ENCODE data around the gene NXNL1.

NXNL1 gene

GRCh38 chr19:17466487-17466850 lies 5.7 kb upstream of the NXNL1 start:
- H3K4me3 ChIP-seq (ENCODE audit: low read depth, low read length), result no peak overlapping the region
- no peak for TF ChIP-seq CTCF (IDR thresholded peaks at IDR 0.05; ENCODE audit: borderline replicate concordance, insufficient read depth, low read depth, low read length)

GRCh38 chr19:17458970-17459369 lies 1.8 kb downstream of the NXNL1 start:
- no peak for TF ChIP-seq CTCF (IDR thresholded peaks at IDR 0.05; ENCODE audit: borderline replicate concordance, insufficient read depth, low read depth, low read length)
- no peak overlapping the region for H3K4me3 ChIP-seq (ENCODE audit: low read depth, low read length)

- H3K4me3 ChIP-seq (ENCODE audit: low read depth, low read length), result no peak overlapping the region
- no peak for TF ChIP-seq CTCF (IDR thresholded peaks at IDR 0.05; ENCODE audit: borderline replicate concordance, insufficient read depth, low read depth, low read length)
Measured at GRCh38 chr19:17457616-17458015, 3.1 kb downstream of the NXNL1 start.

- no peak overlapping the region for H3K4me3 ChIP-seq (ENCODE audit: low read depth, low read length)
- no peak for TF ChIP-seq CTCF (IDR thresholded peaks at IDR 0.05; ENCODE audit: borderline replicate concordance, insufficient read depth, low read depth, low read length)
Measured at GRCh38 chr19:17456127-17456526, 4.6 kb downstream of the NXNL1 start.

- no peak for TF ChIP-seq CTCF (IDR thresholded peaks at IDR 0.05; ENCODE audit: borderline replicate concordance, insufficient read depth, low read depth, low read length)
- H3K4me3 ChIP-seq (ENCODE audit: low read depth, low read length), result no peak overlapping the region
Measured at GRCh38 chr19:17455308-17456123, 5.2 kb downstream of the NXNL1 start.

GRCh38 chr19:17454576-17455071 lies 6.1 kb downstream of the NXNL1 start:
- no peak overlapping the region for H3K4me3 ChIP-seq (ENCODE audit: low read depth, low read length)
- no peak for TF ChIP-seq CTCF (IDR thresholded peaks at IDR 0.05; ENCODE audit: borderline replicate concordance, insufficient read depth, low read depth, low read length)

GRCh38 chr19:17451820-17452219 lies 8.9 kb downstream of the NXNL1 start:
- no peak overlapping the region for H3K4me3 ChIP-seq (ENCODE audit: low read depth, low read length)
- no peak for TF ChIP-seq CTCF (IDR thresholded peaks at IDR 0.05; ENCODE audit: borderline replicate concordance, insufficient read depth, low read depth, low read length)
